Trophoblast cell (in vitro differentiated cells and primary cell): ENCODE results near the gene KCNAB3.

ENCODE experiments used
- DNase-seq, 2 donors: peaks; one replicate each; pipeline ENCODE4 v3.0.0-alpha.2; 2016
- H2AFZ ChIP-seq: 2 replicates; pipeline ENCODE4 v1.6.1; 2013; ENCODE audit warnings: low read length, moderate library complexity, mild to moderate bottlenecking; ENCODE audit not compliant: insufficient read depth, poor library complexity
- H2AK5ac ChIP-seq: 2 replicates; pipeline ENCODE4 v1.6.1; 2013; ENCODE audit warnings: mild to moderate bottlenecking, low read length
- H2BK120ac ChIP-seq: 2 replicates; pipeline ENCODE4 v1.6.1; 2013; ENCODE audit warnings: low read length, mild to moderate bottlenecking, moderate library complexity; ENCODE audit not compliant: insufficient read depth, poor library complexity
- H2BK12ac ChIP-seq: 2 replicates; pipeline ENCODE4 v1.6.1; 2013; ENCODE audit warnings: mild to moderate bottlenecking, low read length, moderate library complexity
- H2BK5ac ChIP-seq: 2 replicates; pipeline ENCODE4 v1.6.1; 2013; ENCODE audit warnings: low read length, low read depth, moderate library complexity, mild to moderate bottlenecking; ENCODE audit not compliant: poor library complexity
- H3K14ac ChIP-seq: 2 replicates; pipeline ENCODE4 v1.6.1; 2013; ENCODE audit warnings: mild to moderate bottlenecking, low read length
- H3K18ac ChIP-seq: 2 replicates; pipeline ENCODE4 v1.6.1; 2013; ENCODE audit warnings: mild to moderate bottlenecking, low read length
- H3K23ac ChIP-seq: 2 replicates; pipeline ENCODE4 v1.6.1; 2013; ENCODE audit warnings: low read length
- H3K27ac ChIP-seq: 2 replicates; pipeline ENCODE4 v1.5.1; 2013; ENCODE audit warnings: low read depth, mild to moderate bottlenecking, inconsistent platforms, low read length, moderate library complexity
- H3K27me3 ChIP-seq: 2 replicates; pipeline ENCODE4 v1.6.1; 2013; ENCODE audit warnings: inconsistent platforms, mild to moderate bottlenecking, low read length, moderate library complexity; ENCODE audit not compliant: insufficient read depth
- H3K36me3 ChIP-seq, 2 experiments: 1 replicate in 1 of 2; 2 replicates in 1 of 2; pipeline ENCODE4 v1.6.1; 2013; ENCODE audit warnings: low read length in 2 of 2, mild to moderate bottlenecking in 2 of 2, moderate library complexity in 1 of 2; ENCODE audit not compliant: insufficient read depth in 2 of 2, control insufficient read depth in 1 of 2
- H3K4ac ChIP-seq: 2 replicates; pipeline ENCODE4 v1.6.1; 2013; ENCODE audit warnings: low read depth, mild to moderate bottlenecking, low read length, moderate library complexity
- H3K4me1 ChIP-seq, 2 experiments: 1 replicate in 1 of 2; 2 replicates in 1 of 2; pipeline ENCODE4 v1.6.1; 2013; ENCODE audit warnings: low read length in 2 of 2, mild to moderate bottlenecking in 2 of 2, moderate library complexity in 1 of 2; ENCODE audit not compliant: insufficient read depth in 2 of 2, control insufficient read depth in 1 of 2
- H3K4me2 ChIP-seq: 2 replicates; pipeline ENCODE4 v1.6.1; 2013; ENCODE audit warnings: inconsistent platforms, mild to moderate bottlenecking, low read length, moderate library complexity
- H3K4me3 ChIP-seq: 2 replicates; pipeline ENCODE4 v1.5.1; 2013; ENCODE audit warnings: mild to moderate bottlenecking, low read depth, low read length, inconsistent platforms
- H3K79me1 ChIP-seq: one replicate; pipeline ENCODE4 v1.6.1; 2013; ENCODE audit warnings: low read length
- H3K79me2 ChIP-seq: 2 replicates; pipeline ENCODE4 v1.6.1; 2013; ENCODE audit warnings: low read length, mild to moderate bottlenecking; ENCODE audit not compliant: control insufficient read depth, insufficient read depth, poor library complexity
- H3K9ac ChIP-seq: 2 replicates; pipeline ENCODE4 v1.6.1; 2013; ENCODE audit warnings: mild to moderate bottlenecking, low read length
- H3K9me3 ChIP-seq: 2 replicates; pipeline ENCODE4 v1.6.1; 2013; ENCODE audit warnings: low read depth, mild to moderate bottlenecking, control low read depth, inconsistent platforms, low read length; ENCODE audit not compliant: insufficient read depth
- H4K12ac ChIP-seq: 2 replicates; pipeline ENCODE4 v1.6.1; 2013; ENCODE audit warnings: low read depth, mild to moderate bottlenecking, low read length, moderate library complexity
- H4K8ac ChIP-seq: 2 replicates; pipeline ENCODE4 v1.6.1; 2013; ENCODE audit warnings: low read depth, mild to moderate bottlenecking, low read length, moderate library complexity
- H4K91ac ChIP-seq: one replicate; pipeline ENCODE4 v1.6.1; 2013; ENCODE audit warnings: low read depth, mild to moderate bottlenecking, low read length, moderate library complexity
- WGBS: extraction: QIAGEN DNeasy Blood & Tissue Kit; methylation state at CpG from one replicate; pipeline ENCODE4 v1.1.7; 2013; ENCODE audit warnings: missing lambda C conversion rate; ENCODE audit not compliant: insufficient read length, insufficient coverage; ENCODE audit errors: extremely low coverage; 5-methylcytosine and 5-hydroxymethylcytosine counted together

The KCNAB3 gene

GRCh38 chr17:7887482-7888183, 42.0 kb downstream of the KCNAB3 start:
- Histone ChIP-seq H3K4me2 (peak overlapping the region; percentile 94), H3K79me2 (peaks cover 17% of the 10 kb centered on the region), H3K27ac (peak overlapping the region; percentile 93), H3K4me3 (peak overlapping the region; percentile 70), H3K4ac (peak overlapping the region; percentile 75), H3K36me3 (peaks cover 14 to 16% of the 10 kb centered on the region in 2 experiments), H3K23ac (no peak overlapping the region), H3K4me1 (peaks cover 24 to 25% of the 10 kb centered on the region in 2 experiments), H2BK12ac (peak overlapping the region; percentile 43), H4K12ac (peak overlapping the region; percentile 75), H3K9ac (peak overlapping the region; percentile 73), H3K14ac (peak overlapping the region; percentile 91), H3K9me3 (no peaks in the 10 kb centered on the region), H2AK5ac (peak overlapping the region; percentile 71), H3K79me1 (peaks cover 37% of the 10 kb centered on the region), H2BK5ac (peak overlapping the region; percentile 99), H4K8ac (peak overlapping the region; percentile 91), H3K18ac (peak overlapping the region; percentile 98), H3K27me3 (no peaks in the 10 kb centered on the region), H2BK120ac (peak overlapping the region; percentile 97), H2AFZ (peak overlapping the region; percentile 85), H4K91ac (peak overlapping the region; percentile 100)
- DNase-seq, result peak; percentile 78 to 83
- WGBS, result 83% methylated on average over 1 of the region's 35 CpGs

- H3K4me2 ChIP-seq, result peak overlapping the region; percentile 94
- peaks cover 24 to 27% of the 10 kb centered on the region in 2 experiments for H3K4me1 ChIP-seq
- peak overlapping the region; percentile 32 for H2BK5ac ChIP-seq
- peak overlapping the region; percentile 13 for H2BK120ac ChIP-seq
- peak overlapping the region; percentile 85 for H3K27ac ChIP-seq
- H2BK12ac ChIP-seq, result peak overlapping the region; percentile 27
- peaks cover 14 to 17% of the 10 kb centered on the region in 2 experiments for H3K36me3 ChIP-seq
- WGBS, result no CpG with 5 or more reads among the region's 8 CpGs
- H3K9ac ChIP-seq, result no peak overlapping the region
- DNase-seq, result peak in 1 of 2 donors; percentile 54
- H4K91ac ChIP-seq, result peak overlapping the region; percentile 89
- H3K27me3 ChIP-seq, result no peaks in the 10 kb centered on the region
- no peak overlapping the region for H2AFZ ChIP-seq
- H3K9me3 ChIP-seq, result no peaks in the 10 kb centered on the region
- peaks cover 17% of the 10 kb centered on the region for H3K79me2 ChIP-seq
- H3K14ac ChIP-seq, result peak overlapping the region; percentile 86
- peak overlapping the region; percentile 16 for H3K4ac ChIP-seq
- H3K23ac ChIP-seq, result no peak overlapping the region
- no peak overlapping the region for H2AK5ac ChIP-seq
- H4K8ac ChIP-seq, result peak overlapping the region; percentile 49
- no peak overlapping the region for H3K4me3 ChIP-seq
- no peak overlapping the region for H3K18ac ChIP-seq
- H3K79me1 ChIP-seq, result peaks cover 37% of the 10 kb centered on the region
- no peak overlapping the region for H4K12ac ChIP-seq
These were observed 42.6 kb downstream of the KCNAB3 start for GRCh38 chr17:7887038-7887481.

- peak overlapping the region; percentile 27 for H2BK12ac ChIP-seq
- H3K79me2 ChIP-seq, result peaks cover 17% of the 10 kb centered on the region
- H2BK5ac ChIP-seq, result peak overlapping the region; percentile 32
- H4K12ac ChIP-seq, result no peak overlapping the region
- peaks cover 15 to 18% of the 10 kb centered on the region in 2 experiments for H3K36me3 ChIP-seq
- peak overlapping the region; percentile 38 for H2AK5ac ChIP-seq
- peak overlapping the region; percentile 48 for H3K4ac ChIP-seq
- WGBS, result no CpG with 5 or more reads among the region's 30 CpGs
- no peaks in the 10 kb centered on the region for H3K27me3 ChIP-seq
- peak overlapping the region; percentile 49 for H4K8ac ChIP-seq
- H3K14ac ChIP-seq, result peak overlapping the region; percentile 86
- H3K9me3 ChIP-seq, result no peaks in the 10 kb centered on the region
- DNase-seq, result peak in 1 of 2 donors; percentile 28
- H2AFZ ChIP-seq, result no peak overlapping the region
- H3K79me1 ChIP-seq, result peaks cover 37% of the 10 kb centered on the region
- peak overlapping the region; percentile 13 for H2BK120ac ChIP-seq
- peak overlapping the region; percentile 92 for H3K18ac ChIP-seq
- no peak overlapping the region for H3K23ac ChIP-seq
- H3K4me2 ChIP-seq, result peak overlapping the region; percentile 94
- peak overlapping the region; percentile 42 for H3K9ac ChIP-seq
- H3K27ac ChIP-seq, result peak overlapping the region; percentile 85
- peaks cover 24 to 28% of the 10 kb centered on the region in 2 experiments for H3K4me1 ChIP-seq
- peak overlapping the region; percentile 89 for H4K91ac ChIP-seq
- peak overlapping the region; percentile 78 for H3K4me3 ChIP-seq
These were observed 43.2 kb downstream of the KCNAB3 start for GRCh38 chr17:7886227-7887037.
